DND-41 (cell line): ENCODE measurements around the gene RAB4A.

ENCODE experiments used
- EZH2 ChIP-seq: IDR thresholded peaks from 3 replicates; pipeline ENCODE4 v1.6.1; 2012; ENCODE audit warnings: borderline replicate concordance, low read depth, mild to moderate bottlenecking, moderate library complexity, low read length, inconsistent platforms; ENCODE audit not compliant: severe bottlenecking
- TF ChIP-seq, protein P1 (sequence below): IDR thresholded peaks from 2 replicates; pipeline ENCODE4 v1.5.1; 2012; ENCODE audit warnings: borderline replicate concordance, low read length, moderate library complexity, mild to moderate bottlenecking; ENCODE audit not compliant: poor library complexity, severe bottlenecking; ENCODE audit errors: extremely low read depth

GRCh38 chr1:229309684-229310083 lies 38.8 kb downstream of the RAB4A start:
- no peak for TF ChIP-seq EZH2
- TF ChIP-seq, protein P1, sequence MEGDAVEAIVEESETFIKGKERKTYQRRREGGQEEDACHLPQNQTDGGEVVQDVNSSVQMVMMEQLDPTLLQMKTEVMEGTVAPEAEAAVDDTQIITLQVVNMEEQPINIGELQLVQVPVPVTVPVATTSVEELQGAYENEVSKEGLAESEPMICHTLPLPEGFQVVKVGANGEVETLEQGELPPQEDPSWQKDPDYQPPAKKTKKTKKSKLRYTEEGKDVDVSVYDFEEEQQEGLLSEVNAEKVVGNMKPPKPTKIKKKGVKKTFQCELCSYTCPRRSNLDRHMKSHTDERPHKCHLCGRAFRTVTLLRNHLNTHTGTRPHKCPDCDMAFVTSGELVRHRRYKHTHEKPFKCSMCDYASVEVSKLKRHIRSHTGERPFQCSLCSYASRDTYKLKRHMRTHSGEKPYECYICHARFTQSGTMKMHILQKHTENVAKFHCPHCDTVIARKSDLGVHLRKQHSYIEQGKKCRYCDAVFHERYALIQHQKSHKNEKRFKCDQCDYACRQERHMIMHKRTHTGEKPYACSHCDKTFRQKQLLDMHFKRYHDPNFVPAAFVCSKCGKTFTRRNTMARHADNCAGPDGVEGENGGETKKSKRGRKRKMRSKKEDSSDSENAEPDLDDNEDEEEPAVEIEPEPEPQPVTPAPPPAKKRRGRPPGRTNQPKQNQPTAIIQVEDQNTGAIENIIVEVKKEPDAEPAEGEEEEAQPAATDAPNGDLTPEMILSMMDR: no peak
